NCI-H2196 treated with DMSO at 0.1 percent for 48 hours (cell line): Measurements from ENCODE around the gene ACO2.
"Not testable (repeated sequence)": the region's sequence is repeated elsewhere in the genome, so short reads cannot be mapped to it uniquely, and the experiment has no call there.

ENCODE experiments used
- DNase-seq: peaks from one replicate; lab custom pipeline; 2025; ENCODE audit not compliant: unreplicated experiment; lab: John Stamatoyannopoulos, UW

Gene ACO2

DNA sequence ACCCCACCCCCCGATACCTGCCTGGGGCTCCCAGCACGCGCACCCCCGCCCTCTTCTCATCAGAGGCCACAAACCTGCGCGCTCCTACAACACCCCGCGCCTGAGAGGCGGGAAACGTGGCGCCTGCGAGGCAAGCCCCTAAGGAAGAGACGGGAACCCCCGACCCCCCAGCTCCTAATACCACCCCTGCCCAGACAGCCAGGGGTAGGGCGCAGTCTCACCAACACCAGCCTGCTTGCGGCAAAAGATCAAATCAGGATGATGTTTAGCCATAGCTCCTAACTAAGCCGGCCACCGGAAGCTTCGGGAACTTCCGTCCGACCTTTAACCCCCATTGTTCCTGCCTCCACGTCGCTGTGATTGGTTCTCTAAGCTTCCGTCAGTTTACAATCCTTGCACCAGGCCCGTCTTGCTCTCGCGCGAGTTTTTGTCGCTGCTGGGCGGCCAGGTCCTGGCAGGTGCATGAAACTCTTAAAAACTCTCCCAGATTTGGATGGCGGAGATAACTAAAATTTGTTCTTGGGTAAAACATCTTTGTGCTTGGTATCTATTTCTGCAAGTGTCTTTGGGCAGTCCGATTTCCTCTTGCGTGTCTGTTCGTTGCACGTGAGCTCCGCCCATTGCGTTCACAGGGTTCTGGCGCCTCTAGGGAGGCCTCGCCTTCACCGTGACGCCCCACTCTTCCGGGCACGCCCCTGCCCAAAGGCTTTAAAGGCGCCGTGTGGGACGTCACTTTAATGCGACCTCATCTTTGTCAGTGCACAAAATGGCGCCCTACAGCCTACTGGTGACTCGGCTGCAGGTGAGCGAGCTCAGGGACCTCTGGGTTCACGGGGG lies at the start of gene ACO2, which contains the start of gene PHF5A:
Gene ACO2 (plus strand): TSS at position 737 of the 837 bp plus-strand sequence. CDS start 30 bp downstream, at position 767.
Gene PHF5A (minus strand): TSS at position 312 of the 837 bp plus-strand sequence. CDS start 39 bp downstream, at position 273.
- peak; percentile 95 for DNase-seq

GRCh38 chr22:41425660-41426365 lies 43.1 kb upstream of the ACO2 start:
- no peak for DNase-seq

DNA sequence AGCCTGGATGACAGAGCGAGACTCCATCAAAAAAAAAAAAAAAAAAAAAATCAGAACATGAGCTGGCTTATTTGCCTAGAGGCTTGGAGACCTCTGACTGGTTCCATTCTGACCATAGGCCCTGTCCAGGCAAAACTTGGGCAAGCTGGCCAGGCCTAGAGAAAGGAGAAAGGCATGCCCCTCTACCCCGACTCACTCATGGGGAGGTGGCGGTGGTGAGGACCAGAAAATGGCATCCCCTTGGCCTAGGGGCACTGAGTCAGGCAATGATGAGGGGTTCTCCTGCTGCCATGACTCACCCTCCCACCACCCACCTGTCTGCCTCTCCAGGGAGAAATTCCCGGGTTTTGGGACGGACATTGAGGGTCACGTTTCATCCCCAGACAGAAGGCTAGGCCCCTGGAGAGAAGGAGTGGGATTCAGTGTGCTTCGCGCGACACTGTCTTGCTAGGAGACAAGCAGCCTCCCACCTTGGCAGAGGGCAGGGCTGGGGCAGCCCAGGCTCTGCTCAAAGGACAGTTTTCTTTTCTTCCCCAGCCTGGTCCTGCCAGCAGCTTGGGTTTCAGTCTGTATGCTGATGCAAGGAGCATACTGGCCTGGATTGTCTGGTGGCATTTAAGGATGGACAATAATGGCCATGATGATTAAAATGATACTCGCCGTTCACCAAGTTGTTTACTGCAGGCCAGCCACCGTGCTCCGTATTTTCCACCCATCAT lies 39.5 kb upstream of the ACO2 start:
- DNase-seq, result no peak

DNA sequence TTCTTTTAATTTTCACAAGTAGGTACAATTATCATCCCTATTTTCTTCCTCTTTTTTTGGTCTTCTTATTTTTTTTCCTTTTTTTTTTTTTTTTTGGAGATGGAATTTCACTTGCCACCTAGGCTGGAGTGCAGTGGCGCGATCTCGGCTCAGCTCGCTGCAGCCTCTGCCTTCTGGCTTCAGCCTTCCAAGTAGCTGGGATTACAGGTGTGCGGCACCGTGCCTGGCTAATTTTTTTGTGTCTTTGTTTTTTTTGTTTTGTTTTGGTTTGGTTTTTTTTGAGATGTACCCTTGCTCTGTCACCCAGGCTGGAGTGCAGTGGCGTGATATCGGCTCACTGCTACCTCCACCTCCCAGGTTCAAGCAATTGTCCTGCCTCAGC lies 39.0 kb upstream of the ACO2 start:
- DNase-seq, result no peak

DNA sequence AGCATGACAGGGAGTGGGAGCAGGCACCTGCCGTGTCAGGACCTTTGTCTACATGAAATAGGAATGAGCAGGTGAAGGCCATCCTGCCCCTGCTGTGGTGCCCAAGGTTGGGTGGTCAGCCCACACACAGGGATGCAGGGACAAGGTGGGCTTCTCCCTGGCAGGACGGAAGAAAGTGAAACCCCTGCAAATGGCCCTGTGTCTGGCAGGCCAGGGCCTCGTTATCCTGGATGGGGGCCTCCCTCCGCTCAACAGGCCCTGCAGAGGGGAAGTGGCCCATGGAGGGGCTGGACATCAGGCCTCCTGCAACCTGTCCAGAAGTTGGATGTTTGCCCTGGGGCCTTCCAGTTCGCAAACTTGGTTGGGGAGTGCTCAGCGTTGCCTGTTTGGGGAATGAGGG lies 37.3 kb upstream of the ACO2 start:
- DNase-seq, result no peak

DNA sequence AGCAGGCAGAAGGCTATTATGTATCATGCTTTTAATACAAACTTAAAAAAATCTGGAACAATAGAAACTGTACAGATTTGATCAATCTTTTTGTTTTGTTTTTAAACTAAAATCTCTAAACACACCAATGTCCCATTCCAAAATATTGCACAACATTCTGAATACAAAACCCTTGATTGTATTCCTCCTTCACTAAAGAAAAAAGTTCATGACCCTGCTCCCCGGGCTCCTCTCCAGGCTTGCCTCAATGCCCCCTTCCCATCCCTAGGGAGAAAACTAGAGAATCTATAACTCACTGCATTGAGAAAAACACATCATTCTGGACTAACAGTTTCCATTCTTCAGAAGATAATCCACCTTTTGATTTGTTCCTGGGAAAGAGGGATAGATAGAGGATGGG lies 35.4 kb upstream of the ACO2 start:
- DNase-seq, result not testable (repeated sequence)

- not testable (repeated sequence) for DNase-seq
These were observed 34.4 kb upstream of the ACO2 start for GRCh38 chr22:41434361-41435003.

GRCh38 chr22:41435560-41435959 lies 33.4 kb upstream of the ACO2 start:
- DNase-seq, result no peak

GRCh38 chr22:41436322-41437113 lies 32.4 kb upstream of the ACO2 start:
- DNase-seq, result no peak

DNA sequence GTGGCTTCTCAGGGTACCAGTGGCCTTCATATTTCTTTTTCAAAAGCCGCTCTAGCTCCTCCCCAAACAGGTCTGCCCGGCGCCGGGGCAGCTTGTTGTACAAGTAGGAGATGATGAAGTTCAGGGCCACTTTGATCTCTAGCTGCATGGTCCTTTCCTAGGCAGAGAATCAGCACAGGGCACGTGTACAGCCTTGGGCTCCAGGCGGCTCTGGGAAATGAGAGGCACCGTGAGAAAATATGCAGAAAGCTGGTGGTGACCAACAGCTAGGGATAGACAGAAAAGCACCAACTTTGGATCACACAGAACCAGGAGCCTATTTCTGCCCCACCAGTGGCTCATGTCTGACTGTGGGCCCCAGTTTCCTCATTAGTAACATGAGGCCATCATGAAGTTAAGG lies 31.7 kb upstream of the ACO2 start:
- DNase-seq, result no peak

DNA sequence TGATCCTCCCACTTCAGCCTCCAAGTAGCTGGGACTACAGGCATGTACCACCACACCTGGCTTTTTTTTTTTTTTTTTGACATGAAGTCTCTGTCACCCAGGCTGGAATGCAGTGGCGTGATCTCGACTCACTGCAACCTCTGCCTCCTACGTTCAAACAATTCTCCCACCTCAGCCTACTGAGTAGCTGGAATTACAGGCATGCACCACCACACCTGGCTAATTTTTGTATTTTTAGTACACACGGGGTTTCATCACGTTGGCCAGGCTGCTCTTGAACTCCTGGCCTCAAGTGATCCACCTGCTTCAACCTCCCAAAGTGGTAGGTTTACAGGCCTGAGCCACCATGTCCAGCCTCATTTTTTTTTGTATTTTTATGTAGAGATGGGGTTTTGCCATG lies 28.4 kb upstream of the ACO2 start:
- DNase-seq, result not testable (repeated sequence)

GRCh38 chr22:41442240-41442792 lies 26.6 kb upstream of the ACO2 start:
- no peak for DNase-seq

GRCh38 chr22:41444360-41445128 lies 24.4 kb upstream of the ACO2 start:
- peak; percentile 95 for DNase-seq

GRCh38 chr22:41445129-41446056 lies 23.5 kb upstream of the ACO2 start:
- DNase-seq, result peak; percentile 37

GRCh38 chr22:41446057-41446501 lies 22.8 kb upstream of the ACO2 start:
- no peak for DNase-seq

DNA sequence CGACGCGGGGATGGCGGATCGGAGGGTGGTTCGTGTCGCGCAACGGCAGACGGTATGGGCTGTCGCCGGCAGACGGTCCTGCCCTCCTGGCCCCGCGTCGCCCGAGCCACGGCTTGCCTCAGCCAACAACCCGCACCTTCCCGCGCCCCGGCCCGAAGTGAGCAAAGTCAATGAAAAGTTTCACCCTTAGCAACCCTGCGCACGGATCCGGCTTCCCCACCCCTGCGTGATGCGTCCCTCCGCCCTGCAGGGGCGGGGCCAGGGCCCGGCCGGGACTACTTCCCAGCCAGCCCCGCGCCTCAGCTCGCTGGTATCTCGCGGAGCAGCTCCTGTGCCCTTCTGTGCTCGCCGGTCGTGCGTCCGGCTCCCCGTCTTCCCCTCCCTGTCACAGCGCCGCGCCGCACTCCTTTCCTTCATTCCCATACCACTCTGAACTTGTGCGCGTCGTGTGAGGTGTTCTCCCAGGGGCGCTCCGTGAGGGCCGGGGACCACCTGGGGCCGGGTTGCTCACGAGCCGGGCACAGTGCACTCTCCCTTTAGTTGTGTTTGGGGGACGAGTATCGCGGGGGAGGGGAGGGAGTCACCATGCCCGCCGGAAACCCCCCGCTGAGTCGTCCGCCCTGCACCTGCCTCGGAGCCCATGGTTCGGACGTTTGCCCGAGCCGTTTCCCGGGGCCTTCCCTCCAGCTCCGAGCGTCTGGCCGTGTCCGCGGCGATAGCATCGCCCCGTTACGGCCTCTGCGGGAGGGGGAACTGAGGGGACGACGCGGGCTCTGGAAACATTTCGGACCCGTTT lies 22.1 kb upstream of the ACO2 start, which contains the start of gene TOB2:
Gene TOB2 (minus strand): TSS at position 163 of the 796 bp plus-strand sequence. CDS start 9,456 bp downstream, outside the sequence.
- peak; percentile 90 for DNase-seq
